OCI-LY7 (cell line): ENCODE measurements around the gene FCGR2B. TPM values are rescaled to one million over a fixed set of nuclear protein-coding genes. Genes with fewer than 3 reads are reported as not detected.
"Not testable (repeated sequence)": the region's sequence is repeated elsewhere in the genome, so short reads cannot be mapped to it uniquely, and the experiment has no call there.

Experiments used
- BruUV-seq: library from RNA; stranded (reverse); fragments of 400-500 nt; replicated peaks from 2 replicates; lab custom pipeline; 2021; lab: Mats Ljungman, UMichigan
- CTCF ChIA-PET: fragments of 300-600 bp; sonication (Branson Sonifier 250); formaldehyde crosslinking; loops from one replicate; lab custom pipeline; 2022; ENCODE audit warnings: antibody characterized with exemption; ENCODE audit not compliant: unreplicated experiment; lab: Charles Lee
- POLR2A ChIA-PET: fragments of 300-600 bp; sonication (Branson Sonifier 250); formaldehyde crosslinking; loops from one replicate; lab custom pipeline; 2022; ENCODE audit warnings: antibody characterized with exemption; lab: Charles Lee
- DNase-seq: peaks from one replicate; pipeline ENCODE4 v3.0.0-alpha.2; 2015; ENCODE audit warnings: low spot score
- H2AFZ ChIP-seq: fragments of 200-600 bp; sonication (generic), shearing (Covaris generic); 2 replicates; pipeline ENCODE4 v1.6.1; 2014; ENCODE audit warnings: mild to moderate bottlenecking, antibody characterized with exemption, low read length, moderate library complexity
- H3K27ac ChIP-seq: fragments of 200-600 bp; sonication (generic); 2 replicates; pipeline ENCODE4 v1.5.1; 2014; ENCODE audit warnings: mixed run types, low read depth, mild to moderate bottlenecking, moderate library complexity, low read length, inconsistent platforms; ENCODE audit not compliant: poor library complexity, severe bottlenecking
- H3K36me3 ChIP-seq: fragments of 200-600 bp; sonication (generic); 2 replicates; pipeline ENCODE4 v1.6.1; 2014; ENCODE audit warnings: mild to moderate bottlenecking, antibody characterized with exemption, low read length, moderate library complexity, mixed read lengths; ENCODE audit not compliant: insufficient read depth
- H3K4me1 ChIP-seq: fragments of 200-600 bp; sonication (generic); 2 replicates; pipeline ENCODE4 v1.5.1; 2014; ENCODE audit warnings: mild to moderate bottlenecking, low read length; ENCODE audit not compliant: insufficient read depth, poor library complexity, severe bottlenecking
- H3K4me2 ChIP-seq: fragments of 200-600 bp; sonication (generic); 2 replicates; pipeline ENCODE4 v1.6.1; 2014; ENCODE audit warnings: mild to moderate bottlenecking, low read length
- H3K4me3 ChIP-seq: fragments of 200-600 bp; sonication (generic); 2 replicates; pipeline ENCODE4 v1.5.1; 2014; ENCODE audit warnings: mild to moderate bottlenecking, low read depth, low read length; ENCODE audit not compliant: poor library complexity, severe bottlenecking
- H3K79me2 ChIP-seq: fragments of 200-600 bp; sonication (generic); 2 replicates; pipeline ENCODE4 v1.6.1; 2016; ENCODE audit warnings: low read depth, mild to moderate bottlenecking, low read length, moderate library complexity, mixed read lengths; ENCODE audit not compliant: insufficient read depth
- H3K9me2 ChIP-seq: fragments of 200-600 bp; sonication (generic); 2 replicates; pipeline ENCODE4 v1.6.1; 2016; ENCODE audit warnings: mild to moderate bottlenecking, low read length, mixed read lengths; ENCODE audit not compliant: insufficient read depth
- H3K9me3 ChIP-seq: fragments of 200-600 bp; sonication (generic); 2 replicates; pipeline ENCODE4 v1.6.1; 2014; ENCODE audit warnings: mild to moderate bottlenecking, mixed run types, low read length, mixed read lengths
- H4K20me1 ChIP-seq: fragments of 200-600 bp; sonication (generic); 2 replicates; pipeline ENCODE4 v1.6.1; 2014; ENCODE audit warnings: mild to moderate bottlenecking, antibody characterized with exemption, low read length, moderate library complexity, mixed read lengths; ENCODE audit not compliant: insufficient read depth
- CTCF ChIP-seq: fragments of 200-600 bp; sonication (generic); conservative IDR thresholded peaks from 2 replicates; pipeline ENCODE4 v1.5.1; 2014; ENCODE audit warnings: mild to moderate bottlenecking, antibody characterized with exemption, low read length, moderate library complexity, mixed read lengths
- EZH2phosphoT487 ChIP-seq: fragments of 200-600 bp; sonication (generic); IDR thresholded peaks from 2 replicates; pipeline ENCODE4 v1.6.1; 2018; ENCODE audit warnings: low read depth, borderline replicate concordance, mild to moderate bottlenecking, mixed run types, antibody characterized with exemption, low read length, moderate library complexity, mixed read lengths
- intact Hi-C: fragments of 100-400 bp; cut with micrococcal nuclease; formaldehyde crosslinking; loops from one replicate; pipeline ENCODE4 v1.10.0; 2022; ENCODE audit not compliant: unreplicated experiment
- total RNA-seq, 2 experiments: library from RNA; depleted of rRNA in 1 of 2; stranded (reverse); fragments of >200 nt in 1 of 2; shearing (Covaris generic) in 1 of 2; gene quantifications; 2 replicates each; pipeline ENCODE4 v1.2.3, GENCODE V29; 2014 to 2022

The FCGR2B gene
- total RNA-seq, 2 experiments from 2014 or later = 4.6 to 4.8 TPM

- no peaks in the 10 kb centered on the region for H3K9me3 ChIP-seq
- H3K4me1 ChIP-seq = peaks cover 67% of the 10 kb centered on the region
- ChIA-PET POLR2A (interaction anchor here (0.8 to 3.5 kb wide), 2 partner anchors 14 to 17 kb away, joined by 3 to 20 read pairs; partner anchors contain the start of gene FCRLA), CTCF (interaction anchor here (0.6 kb wide), 1 partner anchor 13 kb away, joined by 4 read pairs; no protein-coding TSS in a partner anchor)
- no TSS peak for BruUV-seq
- H3K4me2 ChIP-seq = peak overlapping the region; percentile 89; the same call in 1 of the 2 replicates
- no peaks in the 10 kb centered on the region for H3K36me3 ChIP-seq
- no peak overlapping the region for H2AFZ ChIP-seq
- intact Hi-C loops = no loop called here
- TF ChIP-seq CTCF = no peak
- no peaks in the 10 kb centered on the region for H4K20me1 ChIP-seq
- H3K9me2 ChIP-seq = no peaks in the 10 kb centered on the region
- DNase-seq = no peak
- H3K79me2 ChIP-seq = no peaks in the 10 kb centered on the region
- H3K27ac ChIP-seq = no peak overlapping the region
- H3K4me3 ChIP-seq = no peak overlapping the region
Observed at GRCh38 chr1:161722406-161722805, 59.5 kb downstream of the FCGR2B start.

- no peak overlapping the region for H3K4me3 ChIP-seq
- H4K20me1 ChIP-seq = no peaks in the 10 kb centered on the region
- POLR2A ChIA-PET = interaction anchor here (0.9 to 3.5 kb wide), 2 partner anchors 10 to 16 kb away, joined by 7 to 20 read pairs; partner anchors contain the start of gene FCRLA
- BruUV-seq = no TSS peak
- TF ChIP-seq CTCF (no peak), EZH2phosphoT487 (no peak)
- H3K27ac ChIP-seq = no peak overlapping the region
- no peaks in the 10 kb centered on the region for H3K36me3 ChIP-seq
- intact Hi-C loops = no loop called here
- no peaks in the 10 kb centered on the region for H3K79me2 ChIP-seq
- CTCF ChIA-PET = no interaction called here
- peak overlapping the region; percentile 5; the same call in 1 of the 2 replicates for H3K4me2 ChIP-seq
- no peak overlapping the region for H2AFZ ChIP-seq
- no peak for DNase-seq
- peaks cover 66% of the 10 kb centered on the region for H3K4me1 ChIP-seq
- H3K9me3 ChIP-seq = no peaks in the 10 kb centered on the region
- H3K9me2 ChIP-seq = no peaks in the 10 kb centered on the region
Observed at GRCh38 chr1:161723459-161724141, 60.7 kb downstream of the FCGR2B start.

- peak overlapping the region; percentile 34; the same call in 1 of the 2 replicates for H2AFZ ChIP-seq
- H3K4me3 ChIP-seq = peak overlapping the region; percentile 77
- ChIA-PET CTCF (interaction anchor here (0.8 to 1.1 kb wide), 2 partner anchors 11 to 23 kb away, joined by 3 read pairs; no protein-coding TSS in a partner anchor), POLR2A (interaction anchor here (0.9 to 3.8 kb wide), 5 partner anchors 9 to 41 kb away, joined by 3 to 44 read pairs (median 31); partner anchors contain the start of genes ATF6 and FCRLA)
- DNase-seq, H3K79me2 ChIP-seq, H4K20me1 ChIP-seq, intact Hi-C loops, H3K9me3 ChIP-seq, BruUV-seq, H3K9me2 ChIP-seq, H3K36me3 ChIP-seq: not testable (repeated sequence)
- H3K4me2 ChIP-seq = peak overlapping the region; percentile 84
- H3K4me1 ChIP-seq = peaks cover 50% of the 10 kb centered on the region
- peak overlapping the region; percentile 61 for H3K27ac ChIP-seq
Observed at GRCh38 chr1:161725258-161725907, 62.4 kb downstream of the FCGR2B start.
